CD14-positive monocyte (primary cell): Measurements from ENCODE around the gene BMERB1. TPM values are rescaled to one million over a fixed set of nuclear protein-coding genes. Genes with fewer than 3 reads are reported as not detected.
"Not testable (repeated sequence)": the region's sequence is repeated elsewhere in the genome, so short reads cannot be mapped to it uniquely, and the experiment has no call there.

ENCODE experiments used
- DNase-seq, 3 donors: peaks; one replicate each; pipeline ENCODE4 v3.0.0-alpha.2; 2011 to 2022
- H2AFZ ChIP-seq: 2 replicates; pipeline ENCODE4 v1.6.0; 2012; ENCODE audit warnings: mild to moderate bottlenecking, low read depth, low read length, inconsistent platforms; ENCODE audit not compliant: insufficient read depth, poor library complexity, severe bottlenecking
- H3K27ac ChIP-seq, 2 donors: 1 replicate in 1 of 2; 2 replicates in 1 of 2; pipeline ENCODE4 v1.5.1; 2012 to 2013; ENCODE audit warnings: low read length in 2 of 2, control low read depth in 1 of 2, inconsistent platforms in 1 of 2, low read depth in 1 of 2, mild to moderate bottlenecking in 1 of 2
- H3K27me3 ChIP-seq, 2 donors: one replicate each; pipeline versions ENCODE4 v1.6.0 to v1.6.1; 2011 to 2013; ENCODE audit warnings: low read length in 2 of 2; ENCODE audit not compliant: control insufficient read depth in 2 of 2, insufficient read depth in 2 of 2
- H3K36me3 ChIP-seq, 2 donors: replicated peaks in 1 of 2; 1 replicate in 1 of 2; 2 replicates in 1 of 2; pipeline versions ENCODE4 v1.5.1 to v1.6.1; 2012 to 2013; ENCODE audit warnings: low read length in 2 of 2, control low read depth in 1 of 2, inconsistent platforms in 1 of 2, mild to moderate bottlenecking in 1 of 2; ENCODE audit not compliant: insufficient read depth in 2 of 2, control insufficient read depth in 1 of 2
- H3K4me1 ChIP-seq, 2 donors: 1 replicate in 1 of 2; 2 replicates in 1 of 2; pipeline versions ENCODE4 v1.5.1 to v1.6.1; 2012 to 2013; ENCODE audit warnings: low read length in 2 of 2, control low read depth in 1 of 2, inconsistent platforms in 1 of 2, mild to moderate bottlenecking in 1 of 2, moderate library complexity in 1 of 2; ENCODE audit not compliant: insufficient read depth in 2 of 2, control insufficient read depth in 1 of 2
- H3K4me2 ChIP-seq: replicated peaks from 2 replicates; pipeline ENCODE3; 2012; ENCODE audit warnings: low read length, moderate library complexity, mild to moderate bottlenecking; ENCODE audit not compliant: poor library complexity, severe bottlenecking; ENCODE audit errors: extremely low read depth
- H3K4me3 ChIP-seq, 3 experiments: fragments of 200-600 bp in 1 of 3; sonication (generic) in 1 of 3; replicated peaks in 1 of 3; 1 replicate in 2 of 3; 2 replicates in 1 of 3; pipeline ENCODE4 v1.5.1; 2011 to 2013; ENCODE audit warnings: low read length in 3 of 3, mild to moderate bottlenecking in 3 of 3, control low read depth in 2 of 3, low read depth in 2 of 3, inconsistent platforms in 1 of 3, moderate library complexity in 1 of 3
- H3K79me2 ChIP-seq: 2 replicates; pipeline ENCODE4 v1.6.0; 2012; ENCODE audit warnings: mild to moderate bottlenecking, control low read depth, inconsistent platforms, low read length, moderate library complexity; ENCODE audit not compliant: insufficient read depth
- H3K9ac ChIP-seq: 2 replicates; pipeline ENCODE4 v1.6.0; 2017; ENCODE audit warnings: low read length, mild to moderate bottlenecking; ENCODE audit not compliant: insufficient read depth, poor library complexity, severe bottlenecking
- H3K9me3 ChIP-seq, 2 donors: replicated peaks in 1 of 2; 1 replicate in 1 of 2; 2 replicates in 1 of 2; pipeline versions ENCODE4 v1.5.1 to v1.6.1; 2012 to 2013; ENCODE audit warnings: low read length in 2 of 2, control low read depth in 1 of 2; ENCODE audit not compliant: control insufficient read depth in 1 of 2, insufficient read depth in 1 of 2
- H4K20me1 ChIP-seq: 2 replicates; pipeline ENCODE4 v1.6.0; 2012; ENCODE audit warnings: mild to moderate bottlenecking, low read length, control low read depth, moderate library complexity; ENCODE audit not compliant: insufficient read depth
- H3K27ac Mint-ChIP-seq, 7 donors: one replicate each; pipeline ENCODE4 v1.8.0; 2020; ENCODE audit warnings: mild to moderate bottlenecking in 7 of 7, mixed read lengths in 7 of 7, moderate library complexity in 6 of 7, inconsistent platforms in 2 of 7
- H3K27me3 Mint-ChIP-seq, 3 donors: one replicate each; pipeline ENCODE4 v1.8.0; 2021 to 2022; ENCODE audit warnings: low read depth in 3 of 3, mild to moderate bottlenecking in 3 of 3, mixed read lengths in 3 of 3, moderate library complexity in 3 of 3, inconsistent platforms in 1 of 3
- H3K36me3 Mint-ChIP-seq, 2 donors: one replicate each; pipeline ENCODE4 v1.8.0; 2020; ENCODE audit warnings: mixed read lengths in 2 of 2, inconsistent platforms in 1 of 2, mild to moderate bottlenecking in 1 of 2
- H3K4me1 Mint-ChIP-seq: one replicate; pipeline ENCODE4 v1.8.0; 2020; ENCODE audit warnings: mild to moderate bottlenecking, mixed read lengths
- H3K4me3 Mint-ChIP-seq, 2 donors: one replicate each; pipeline ENCODE4 v1.8.0; 2020; ENCODE audit warnings: mild to moderate bottlenecking in 2 of 2, mixed read lengths in 2 of 2, moderate library complexity in 1 of 2
- H3K9me3 Mint-ChIP-seq, 7 donors: one replicate each; pipeline ENCODE4 v1.8.0; 2020 to 2022; ENCODE audit warnings: mixed read lengths in 7 of 7, mild to moderate bottlenecking in 6 of 7, moderate library complexity in 6 of 7, inconsistent platforms in 2 of 7
- CTCF ChIP-seq: fragments of 200-600 bp; IDR thresholded peaks from one replicate; pipeline ENCODE4 v1.8.0; 2022; ENCODE audit warnings: antibody characterized with exemption, mild to moderate bottlenecking
- WGBS: methylation state at CpG from one replicate; pipeline ENCODE4 v1.1.5; 2013; ENCODE audit warnings: missing lambda C conversion rate; ENCODE audit not compliant: insufficient coverage; 5-methylcytosine and 5-hydroxymethylcytosine counted together
- intact Hi-C, 2 donors: fragments of 100-400 bp; cut with micrococcal nuclease; formaldehyde crosslinking; loops; one replicate each; pipeline versions ENCODE4 v1.15.0 to v1.15.1; 2023
- polyA plus RNA-seq, 3 donors: library from polyadenylated mRNA; depleted of rRNA in 1 of 3; unstranded in 2 of 3; stranded (reverse) in 1 of 3; fragments of 300-500 nt in 2 of 3; fragments of >200 nt in 1 of 3; fragmentation: Illumina TruSeq in 2 of 3; gene quantifications; 1 replicate in 2 of 3; 2 replicates in 1 of 3; pipeline ENCODE4 v1.2.3, GENCODE V29; 2012 to 2021

Gene BMERB1
- polyA plus RNA-seq, 3 donors: 0.11 to 0.28 (median 0.11) TPM

GRCh38 chr16:15404792-15405191, 29.6 kb upstream of the BMERB1 start:
- Histone ChIP-seq H3K27me3 (no peaks in the 10 kb centered on the region), H3K9ac (no peak overlapping the region), H3K4me3 (no peak overlapping the region), H3K9me3 (no peaks in the 10 kb centered on the region), H3K4me1 (peaks cover 10 to 21% of the 10 kb centered on the region in 2 donors), H4K20me1 (no peaks in the 10 kb centered on the region), H2AFZ (no peak overlapping the region), H3K27ac (no peak overlapping the region), H3K36me3 (no peaks in the 10 kb centered on the region), H3K4me2 (no peak overlapping the region), H3K79me2 (no peaks in the 10 kb centered on the region)
- TF ChIP-seq CTCF: no peak
- Mint-ChIP-seq H3K36me3 (no peaks in the 10 kb centered on the region), H3K27me3 (no peaks in the 10 kb centered on the region), H3K4me1 (peaks cover 30% of the 10 kb centered on the region), H3K27ac (peak overlapping the region; percentile 74 to 98 (median 87)), H3K4me3 (peak overlapping the region in 1 of 2 donors; percentile 35), H3K9me3 (peaks cover 0 to 2% (median 0%) of the 10 kb centered on the region in 7 donors)
- WGBS: 50% methylated on average over 1 of the region's 4 CpGs
- intact Hi-C loops: no loop called here
- DNase-seq: peak; percentile 2 to 74 (median 37)

- not testable (repeated sequence) for H3K4me3 ChIP-seq
Measured at GRCh38 chr16:15407756-15408155, 26.6 kb upstream of the BMERB1 start.

GRCh38 chr16:15409476-15409875, 24.9 kb upstream of the BMERB1 start:
- H3K4me1 ChIP-seq, H3K27me3 Mint-ChIP-seq, H2AFZ ChIP-seq, H3K36me3 ChIP-seq, H3K9ac ChIP-seq, H3K4me3 ChIP-seq, H3K4me2 ChIP-seq, intact Hi-C loops, DNase-seq, H3K27ac ChIP-seq, H3K4me1 Mint-ChIP-seq, H3K36me3 Mint-ChIP-seq, H3K9me3 Mint-ChIP-seq, H3K79me2 ChIP-seq, H4K20me1 ChIP-seq, H3K27me3 ChIP-seq, H3K9me3 ChIP-seq, H3K4me3 Mint-ChIP-seq: not testable (repeated sequence)
- H3K27ac Mint-ChIP-seq: peak overlapping the region in 1 of 7 donors; percentile 78
- 100% methylated on average over 2 of the region's 6 CpGs for WGBS

More at GRCh38 chr16:15407756-15408155, 26.6 kb upstream of the BMERB1 start:
- H3K79me2 ChIP-seq, H3K9ac ChIP-seq, H3K9me3 ChIP-seq, H2AFZ ChIP-seq, H3K36me3 Mint-ChIP-seq, DNase-seq, H3K4me2 ChIP-seq, H3K36me3 ChIP-seq, H3K27me3 Mint-ChIP-seq, H3K4me3 Mint-ChIP-seq, H3K9me3 Mint-ChIP-seq, H3K27ac ChIP-seq, intact Hi-C loops, H4K20me1 ChIP-seq, H3K27me3 ChIP-seq, H3K27ac Mint-ChIP-seq: not testable (repeated sequence)
- peaks cover 10 to 21% of the 10 kb centered on the region in 2 donors for H3K4me1 ChIP-seq
- peaks cover 23% of the 10 kb centered on the region for H3K4me1 Mint-ChIP-seq
- WGBS: 59% methylated on average over 2 of the region's 4 CpGs
